Panc1 (cell line): ENCODE data around the gene SLC2A4. TPM values are rescaled to one million over a fixed set of nuclear protein-coding genes. Genes with fewer than 3 reads are reported as not detected.

Source experiments
- ATAC-seq: fragments of 200-7000 bp; cut with Tn5 transposase; 2 replicates; pipeline ENCODE4 v1.9.1; 2020; ENCODE audit warnings: mild to moderate bottlenecking, moderate library complexity
- BruUV-seq: library from RNA; stranded (reverse); fragments of 400-500 nt; replicated peaks from 2 replicates; lab custom pipeline; 2021; lab: Mats Ljungman, UMichigan
- CTCF ChIA-PET: fragments of 300-600 bp; sonication (Branson Sonifier 250); formaldehyde crosslinking; loops from one replicate; lab custom pipeline; 2022; ENCODE audit warnings: antibody characterized with exemption; lab: Charles Lee
- POLR2A ChIA-PET: fragments of 300-600 bp; sonication (Branson Sonifier 250); formaldehyde crosslinking; loops from one replicate; lab custom pipeline; 2022; ENCODE audit warnings: antibody characterized with exemption; lab: Charles Lee
- DNase-seq: peaks from one replicate; pipeline ENCODE4 v3.0.0-alpha.2; 2010; ENCODE audit warnings: low read depth, low spot score
- H3K27ac ChIP-seq: 2 replicates; pipeline ENCODE4 v1.5.1; 2011; ENCODE audit warnings: mild to moderate bottlenecking, low read length, inconsistent platforms
- H3K27me3 ChIP-seq: fragments of 200-500 bp; sonication (Bioruptor generic); 2 replicates; pipeline ENCODE4 v1.6.0; 2014; ENCODE audit warnings: low read length, inconsistent platforms; ENCODE audit not compliant: control insufficient read depth, insufficient read depth
- H3K36me3 ChIP-seq: fragments of 200-500 bp; sonication (Bioruptor generic); 2 replicates; pipeline ENCODE4 v1.5.1; 2014; ENCODE audit warnings: inconsistent platforms, mild to moderate bottlenecking, low read length, moderate library complexity; ENCODE audit not compliant: control insufficient read depth, insufficient read depth
- H3K4me1 ChIP-seq: 2 replicates; pipeline ENCODE4 v1.5.1; 2011; ENCODE audit warnings: inconsistent platforms, mild to moderate bottlenecking, low read length, moderate library complexity; ENCODE audit not compliant: control insufficient read depth, insufficient read depth
- H3K4me3 ChIP-seq, 2 experiments: 2 replicates each; pipeline ENCODE4 v1.5.1; 2011 to 2012; ENCODE audit warnings: low read depth in 2 of 2, low read length in 2 of 2, mild to moderate bottlenecking in 2 of 2, inconsistent platforms in 1 of 2, moderate library complexity in 1 of 2
- H3K9me3 ChIP-seq: fragments of 200-500 bp; sonication (Bioruptor generic); 2 replicates; pipeline ENCODE4 v1.5.1; 2014; ENCODE audit warnings: low read depth, mild to moderate bottlenecking, inconsistent platforms, low read length, moderate library complexity; ENCODE audit not compliant: control insufficient read depth, insufficient read depth
- CTCF ChIP-seq: fragments of 450-650 bp; IDR thresholded peaks from 2 replicates; pipeline ENCODE4 v1.5.1; 2017; ENCODE audit warnings: mild to moderate bottlenecking
- POLR2AphosphoS5 ChIP-seq: IDR thresholded peaks from 2 replicates; pipeline ENCODE4 v1.6.1; 2012; ENCODE audit warnings: mild to moderate bottlenecking, low read depth, low read length, moderate library complexity
- REST ChIP-seq, 2 experiments: IDR thresholded peaks; 2 replicates each; pipeline ENCODE4 v1.6.1; 2011 to 2012; ENCODE audit warnings: low read depth in 2 of 2, control low read depth in 1 of 2, low read length in 1 of 2, mild to moderate bottlenecking in 1 of 2, moderate library complexity in 1 of 2; ENCODE audit not compliant: insufficient read depth in 1 of 2
- SIN3A ChIP-seq: IDR thresholded peaks from 2 replicates; pipeline ENCODE4 v1.6.1; 2012; ENCODE audit warnings: low read depth, mild to moderate bottlenecking, low read length, moderate library complexity, borderline replicate concordance; ENCODE audit not compliant: insufficient read depth
- TCF7L2 ChIP-seq: IDR thresholded peaks from 2 replicates; pipeline ENCODE4 v1.6.1; 2011; ENCODE audit warnings: mild to moderate bottlenecking, low read depth, low read length, inconsistent platforms
- in situ Hi-C: cut with HindIII; loops from 2 replicates; pipeline ENCODE4 v1.10.0; 2016; ENCODE audit warnings: low sequenced_read_pairs, low pct_unique_long_range_greater_than_20kb
- intact Hi-C: fragments of 100-400 bp; cut with micrococcal nuclease; formaldehyde crosslinking; loops from one replicate; pipeline ENCODE4 v1.10.0; 2022; ENCODE audit not compliant: unreplicated experiment
- total RNA-seq: library from RNA; stranded (reverse); gene quantifications from one replicate; pipeline ENCODE4 v1.2.1, GENCODE V29; 2021; ENCODE audit not compliant: unreplicated experiment

Gene SLC2A4
- total RNA-seq, 1 experiment from 2014 or later: 0.31 TPM

GRCh38 chr17:7313088-7313889, 31.8 kb downstream of the SLC2A4 start:
- BruUV-seq: no TSS peak
- DNase-seq (no peak), ATAC-seq (peak; percentile 56)
- ChIA-PET POLR2A (interaction anchor here (0.5 to 1.9 kb wide), 4 partner anchors 17 to 818 kb away, joined by 3 to 5 read pairs (median 4); partner anchors contain the start of gene SLC2A4), CTCF (interaction anchor here (0.8 to 1.3 kb wide), 3 partner anchors 16 to 32 kb away, joined by 3 to 13 read pairs (median 4); partner anchors contain the start of gene SLC2A4)
- TF ChIP-seq TCF7L2 (no peak), REST (IDR thresholded peaks at IDR 0.05; ENCODE audit: insufficient read depth in 1 of 2, low read depth in 2 of 2, low read length in 1 of 2) (no peak), POLR2AphosphoS5 (peak; percentile 36; the same call in 1 of the 2 replicates), SIN3A (no peak), CTCF (no peak)
- in situ Hi-C loops: no loop called here
- Histone ChIP-seq H3K4me1 (peaks cover 42% of the 10 kb centered on the region), H3K4me3 (peak overlapping the region in 1 of 2 experiments; percentile 75; a peak in 1 of 4 replicates), H3K27me3 (no peaks in the 10 kb centered on the region), H3K36me3 (peaks cover 29% of the 10 kb centered on the region), H3K9me3 (no peaks in the 10 kb centered on the region), H3K27ac (peak overlapping the region; percentile 88; the same call in 1 of the 2 replicates)
- intact Hi-C loops: no loop called here

- intact Hi-C loops (no loop called here), in situ Hi-C loops (no loop called here)
- ChIA-PET POLR2A (interaction anchor here (1.0 to 1.9 kb wide), 2 partner anchors 16 to 33 kb away, joined by 3 to 5 read pairs; partner anchors contain the start of gene SLC2A4), CTCF (interaction anchor here (0.8 to 1.3 kb wide), 2 partner anchors 17 to 33 kb away, joined by 4 to 13 read pairs; partner anchors contain the start of gene SLC2A4)
- Histone ChIP-seq H3K9me3 (no peaks in the 10 kb centered on the region), H3K4me1 (peaks cover 42% of the 10 kb centered on the region), H3K4me3 (peak overlapping the region; percentile 66 to 75), H3K27me3 (no peaks in the 10 kb centered on the region), H3K27ac (peak overlapping the region; percentile 88), H3K36me3 (peaks cover 29% of the 10 kb centered on the region)
- TF ChIP-seq REST (IDR thresholded peaks at IDR 0.05; ENCODE audit: insufficient read depth in 1 of 2, low read depth in 2 of 2, low read length in 1 of 2) (no peak), POLR2AphosphoS5 (peak; percentile 11; the same call in 1 of the 2 replicates)
- DNase-seq (no peak), ATAC-seq (no peak)
- BruUV-seq: TSS peak; percentile 97
Measured at GRCh38 chr17:7313890-7314718, 32.6 kb downstream of the SLC2A4 start.
